HG03060 (cell line): ENCODE data around the gene LMO7.
"Not testable (repeated sequence)": the region's sequence is repeated elsewhere in the genome, so short reads cannot be mapped to it uniquely, and the experiment has no call there.

Experiments used
- ATAC-seq: cut with Tn5 transposase; IDR thresholded peaks from one replicate; pipeline ENCODE4 v1.9.1; 2021; ENCODE audit warnings: low read depth, moderate number of reproducible peaks; ENCODE audit not compliant: unreplicated experiment

Gene LMO7

DNA sequence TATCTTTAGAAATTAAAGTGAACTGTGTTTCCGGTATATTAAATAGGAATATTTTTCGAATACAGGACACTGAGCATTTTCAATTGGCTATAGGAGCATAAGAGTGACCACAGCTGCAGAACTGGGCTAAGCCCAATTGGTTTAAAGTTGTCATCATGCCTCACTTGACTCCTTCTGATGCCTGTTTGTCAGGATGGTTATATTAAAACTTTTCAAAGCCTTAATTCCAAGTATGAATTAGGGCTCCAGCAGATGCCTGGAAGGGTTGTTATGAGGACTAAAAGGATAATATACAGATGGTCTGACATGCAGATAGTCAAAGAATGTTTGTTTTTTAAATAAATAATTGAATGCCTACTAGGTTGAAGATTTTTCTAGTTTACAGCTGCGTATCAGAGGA is 100.0 kb downstream of the LMO7 start:
- ATAC-seq, result no peak

DNA sequence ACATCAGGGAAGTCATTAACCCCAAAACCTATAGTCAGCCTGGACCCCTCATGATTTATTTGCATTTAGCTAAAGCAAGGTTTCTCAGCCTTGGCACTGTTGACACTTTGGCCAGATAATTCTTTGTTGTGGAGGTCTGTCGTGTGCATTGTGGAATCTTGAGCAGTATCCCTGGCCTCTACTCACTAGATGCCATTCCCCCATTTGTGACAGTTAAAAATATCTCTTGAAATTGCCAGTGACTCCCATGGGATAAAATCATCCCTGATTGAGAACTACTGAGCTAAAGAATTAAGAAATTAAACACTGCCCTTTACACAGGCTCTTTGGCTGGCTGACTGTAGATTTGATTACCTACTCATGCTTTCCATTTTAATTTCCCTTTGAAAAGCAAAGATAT is 102.7 kb downstream of the LMO7 start:
- no peak for ATAC-seq

DNA sequence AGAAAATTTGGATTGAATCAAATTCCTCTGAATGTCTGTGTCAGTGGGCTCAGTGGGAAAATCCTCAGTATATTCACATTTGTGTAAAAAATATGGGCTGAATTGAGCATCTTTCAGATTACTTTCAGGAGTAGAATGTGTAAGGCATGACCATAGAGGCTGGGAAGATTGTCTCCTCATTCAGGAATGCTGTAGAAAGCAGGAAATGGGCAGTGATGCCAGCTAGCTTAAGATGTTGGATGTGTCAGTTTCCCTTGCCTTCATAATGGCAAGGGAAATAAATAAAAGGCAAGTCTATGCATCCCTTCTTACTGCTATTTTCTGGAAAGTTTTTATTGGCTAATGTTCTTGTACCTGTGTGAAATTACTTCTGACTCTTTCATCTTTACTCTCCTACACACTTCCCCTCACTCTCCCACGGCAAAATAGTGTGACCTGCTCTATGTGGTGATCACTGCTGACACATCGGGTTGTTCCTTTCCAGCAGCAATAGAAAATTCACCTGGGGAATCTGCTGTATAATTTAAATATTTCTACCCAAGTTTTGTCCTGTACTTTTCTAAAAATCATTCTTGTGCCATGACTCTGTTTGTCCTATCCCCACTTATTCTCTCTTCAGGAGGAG is 103.2 kb downstream of the LMO7 start:
- no peak for ATAC-seq

GRCh38 chr13:75740031-75740430 is 103.9 kb downstream of the LMO7 start:
- ATAC-seq, result no peak

GRCh38 chr13:75743072-75743471 is 106.9 kb downstream of the LMO7 start:
- ATAC-seq, result not testable (repeated sequence)

GRCh38 chr13:75744127-75744526 is 108.0 kb downstream of the LMO7 start:
- ATAC-seq, result no peak

DNA sequence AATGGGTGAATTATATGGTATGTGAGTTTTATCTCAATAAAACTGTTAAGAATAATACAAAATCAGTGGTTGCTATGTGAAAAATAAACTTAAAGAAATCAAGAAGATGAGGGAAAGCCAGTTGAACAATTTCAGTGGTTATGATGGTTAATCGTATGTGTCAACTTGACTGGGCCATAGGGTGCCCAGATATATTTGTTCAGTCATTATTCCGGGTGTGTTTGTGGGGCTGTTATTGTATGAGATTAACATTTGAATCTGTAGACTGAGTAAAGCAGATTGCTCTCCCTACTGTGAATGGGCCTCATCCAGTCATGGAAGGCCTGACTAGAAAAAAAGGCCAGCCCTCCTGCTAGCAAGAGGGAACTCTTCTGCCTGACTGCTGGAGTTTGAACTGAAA is 109.3 kb downstream of the LMO7 start:
- no peak for ATAC-seq

GRCh38 chr13:75748874-75749273 is 112.7 kb downstream of the LMO7 start:
- no peak for ATAC-seq

DNA sequence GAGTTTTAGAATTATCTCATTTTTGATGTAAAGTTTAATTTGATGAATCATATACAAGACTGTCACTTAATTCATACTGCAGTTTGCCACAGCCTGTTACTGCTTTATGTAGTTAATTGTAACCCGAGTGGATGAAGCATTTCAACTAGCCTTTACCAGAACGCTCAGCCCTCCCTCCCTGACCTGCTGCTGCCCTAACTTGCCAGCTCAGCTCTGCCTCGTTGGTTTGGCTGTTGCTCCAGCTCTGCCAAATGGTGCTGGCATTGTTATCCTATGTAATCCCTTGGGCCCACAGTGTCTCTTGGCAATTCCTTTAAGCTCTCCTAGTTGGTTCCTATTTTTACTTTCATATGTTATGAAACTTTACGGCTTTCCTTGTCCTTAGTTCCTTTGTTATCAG is 113.3 kb downstream of the LMO7 start:
- no peak for ATAC-seq

DNA sequence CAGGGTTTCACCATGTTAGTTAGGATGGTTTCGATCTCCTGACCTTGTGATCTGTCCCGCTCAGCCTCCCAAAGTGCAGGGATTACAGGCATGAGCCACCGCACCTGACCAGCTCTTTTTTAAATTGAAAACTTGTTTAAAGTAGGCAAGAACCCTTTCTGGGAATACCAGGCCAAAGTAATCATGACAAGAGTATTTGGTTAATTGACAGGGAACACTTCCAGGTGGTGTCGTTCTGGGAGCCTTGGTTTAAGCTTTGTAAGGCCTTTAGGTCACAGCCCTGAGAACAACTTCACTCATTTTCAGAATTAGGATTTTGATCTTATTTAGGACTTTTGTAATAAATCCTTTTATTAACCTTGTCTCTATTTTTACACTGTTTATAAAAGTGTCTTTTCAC is 115.2 kb downstream of the LMO7 start:
- no peak for ATAC-seq

- no peak for ATAC-seq
Observed at GRCh38 chr13:75752826-75753225, 116.7 kb downstream of the LMO7 start.

- ATAC-seq, result no peak
Observed at GRCh38 chr13:75754936-75755335, 118.8 kb downstream of the LMO7 start.

DNA sequence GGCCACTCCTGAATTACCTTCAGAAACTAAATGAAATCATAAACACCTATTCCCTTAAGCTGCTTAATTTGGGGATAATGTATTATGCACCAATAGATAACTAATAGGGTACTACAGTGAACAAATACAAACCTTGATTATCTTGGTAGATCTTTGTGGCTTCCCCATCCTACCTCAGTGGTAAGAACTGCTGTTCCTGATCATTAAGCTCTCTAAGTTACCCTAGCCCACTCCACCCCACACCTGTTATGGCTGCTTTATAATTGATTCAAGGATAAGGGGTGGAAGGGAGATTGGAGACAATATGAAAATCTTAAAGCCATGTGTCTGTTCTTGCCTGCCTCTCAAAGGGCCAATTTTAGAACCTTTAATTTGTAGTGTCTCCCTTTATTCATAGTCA is 121.2 kb downstream of the LMO7 start:
- no peak for ATAC-seq

- ATAC-seq, result no peak
Observed at GRCh38 chr13:75759531-75759930, 123.4 kb downstream of the LMO7 start.

GRCh38 chr13:75760131-75761021 is 124.2 kb downstream of the LMO7 start:
- ATAC-seq, result peak; percentile 32

DNA sequence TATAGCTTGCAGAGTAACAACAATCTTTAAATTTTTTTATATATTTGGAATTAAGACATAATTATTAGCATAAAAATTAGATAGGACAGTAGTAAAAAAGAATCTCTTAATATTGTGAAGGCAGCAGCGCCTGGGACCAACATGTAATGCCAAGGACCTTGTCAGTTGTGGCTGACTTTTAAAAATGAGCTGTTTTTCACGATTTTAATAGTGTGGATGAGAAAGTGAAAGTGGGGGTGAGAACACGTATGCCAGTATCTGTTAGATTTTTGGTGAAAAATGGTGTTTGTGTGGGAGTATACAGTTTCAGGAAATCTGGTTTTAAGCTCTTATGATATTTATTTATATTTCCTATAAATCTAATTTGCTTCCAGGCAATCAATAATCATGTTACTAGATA is 125.2 kb downstream of the LMO7 start:
- no peak for ATAC-seq

DNA sequence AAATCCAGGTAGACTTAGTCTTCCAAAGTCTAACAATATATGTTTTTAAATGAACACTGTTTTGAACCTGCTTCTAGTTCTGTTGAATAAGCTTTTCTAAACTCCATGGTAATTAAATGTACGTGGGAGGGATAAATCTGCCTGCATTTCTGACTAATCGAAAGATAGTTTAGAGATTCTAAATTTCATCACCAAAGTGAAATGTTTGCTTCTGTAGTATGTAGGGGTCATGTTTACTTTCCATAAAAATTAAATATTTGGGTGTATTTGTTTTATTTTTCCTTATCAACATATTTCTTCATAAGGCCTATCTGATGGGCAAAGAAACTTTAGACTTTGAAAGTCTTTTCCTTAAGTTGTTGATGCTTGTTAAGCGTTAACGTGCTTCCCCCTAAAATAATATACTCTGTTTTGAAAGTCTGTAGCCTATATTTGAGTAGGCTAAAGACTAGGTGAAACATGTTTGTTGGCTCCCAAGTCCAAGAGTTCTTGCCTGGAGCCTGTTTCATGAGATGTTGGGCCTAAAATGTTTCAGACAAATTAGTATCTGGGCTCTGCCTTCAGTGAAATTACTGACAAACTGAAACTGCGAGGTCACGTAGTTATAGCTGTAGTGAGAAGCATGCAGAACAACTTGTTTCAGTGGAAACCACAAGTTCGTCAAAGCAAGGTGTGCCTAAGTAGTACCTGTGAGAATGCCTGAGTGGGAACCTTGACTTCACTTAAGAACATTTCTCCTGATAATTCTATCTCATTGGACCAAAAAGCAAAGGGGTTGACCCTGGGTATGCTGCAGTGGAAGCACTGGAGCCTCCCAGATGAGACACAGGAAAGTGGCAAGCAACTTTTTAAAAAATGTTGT is 126.2 kb downstream of the LMO7 start:
- peak; percentile 95 for ATAC-seq

DNA sequence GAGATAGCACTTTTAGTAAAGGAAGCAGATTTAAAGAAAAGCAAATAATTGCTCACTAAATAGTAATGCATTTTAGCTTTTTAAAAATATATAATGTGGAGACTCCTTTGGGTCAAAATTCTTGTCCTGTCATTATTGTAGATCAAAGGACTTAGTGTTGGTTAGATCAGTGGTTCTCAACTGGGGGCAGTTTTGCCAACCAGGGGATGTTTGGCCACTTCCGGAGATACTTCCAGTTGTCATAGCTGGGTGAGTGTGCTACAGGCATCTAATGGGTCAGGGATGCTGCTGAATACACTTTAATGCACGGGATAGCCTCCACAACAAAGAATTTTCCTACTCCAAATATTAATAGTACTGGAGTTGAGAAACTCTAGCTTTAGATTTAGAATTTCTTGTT is 126.8 kb downstream of the LMO7 start:
- no peak for ATAC-seq

- ATAC-seq, result no peak
Observed at GRCh38 chr13:75763512-75763911, 127.4 kb downstream of the LMO7 start.

DNA sequence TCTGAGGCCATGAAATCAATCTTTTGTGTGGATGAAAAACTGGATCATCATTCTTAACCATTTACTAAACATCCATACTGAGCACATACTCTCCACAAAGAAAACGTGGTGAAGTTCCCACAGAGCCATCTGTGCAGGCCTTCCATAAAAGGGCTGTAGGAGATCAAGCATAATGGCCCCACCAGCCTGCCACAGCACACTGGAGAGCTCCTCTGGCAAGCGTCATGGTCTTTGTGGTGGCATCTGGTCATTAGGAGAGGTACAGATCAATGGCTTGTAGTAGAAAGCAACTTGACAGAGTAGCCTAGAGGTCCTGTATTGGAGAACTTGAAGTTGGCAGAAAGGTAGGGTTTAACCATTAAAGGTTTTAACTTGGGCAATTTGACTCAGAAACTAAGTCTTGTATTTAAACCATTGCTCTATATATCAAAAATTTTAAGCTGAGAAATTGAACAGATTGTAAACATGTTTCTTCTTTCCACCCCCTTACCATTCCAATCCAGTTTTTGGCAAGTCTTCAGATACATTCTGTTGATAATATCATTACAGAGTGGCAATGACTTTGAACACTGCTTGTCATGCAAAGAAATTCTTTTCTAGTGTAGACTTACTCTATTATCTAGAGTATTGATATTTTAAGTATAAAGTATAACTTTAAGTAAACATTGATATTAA is 128.3 kb downstream of the LMO7 start:
- no peak for ATAC-seq

- ATAC-seq, result no peak
Observed at GRCh38 chr13:75764926-75765310, 128.8 kb downstream of the LMO7 start.
